ENCODE measurements around the gene RAB40AL.

Gene RAB40AL

DNA sequence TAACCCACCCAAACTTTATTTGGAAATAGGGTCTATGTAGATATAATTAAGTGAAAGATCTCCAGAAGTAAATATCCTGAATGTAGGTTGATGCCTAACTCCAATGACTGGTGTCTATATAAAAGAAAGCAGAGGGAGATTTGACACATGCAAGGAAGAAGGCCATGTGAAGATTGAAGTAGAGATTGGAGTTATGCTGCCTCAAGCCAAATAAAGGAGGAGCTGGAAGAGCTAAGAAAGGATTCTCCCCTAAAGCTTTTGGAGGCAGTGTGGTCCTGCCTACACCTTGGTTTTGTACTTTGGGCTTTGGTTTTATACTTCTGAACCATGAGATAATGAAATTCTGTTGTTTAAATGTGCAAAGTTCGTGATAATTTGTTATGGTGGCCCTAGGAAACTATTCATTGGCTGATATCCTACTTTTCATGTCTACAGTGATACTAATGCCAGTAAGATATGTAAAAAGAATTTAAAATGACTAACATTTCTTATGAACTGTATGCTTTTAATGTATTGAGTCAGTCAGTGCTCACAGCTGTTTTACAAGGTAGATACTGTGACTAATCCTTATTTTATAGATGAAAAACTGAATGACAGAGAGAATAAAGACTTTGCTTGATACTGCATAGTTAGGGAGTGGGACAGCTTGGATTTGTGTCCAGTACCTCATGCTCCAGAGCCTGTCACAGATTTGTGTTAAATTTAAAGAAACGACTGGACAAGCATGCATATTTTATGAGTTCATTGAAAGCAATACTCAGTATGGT, 5.9 kb upstream of the RAB40AL start:
- TF ChIP-seq, protein P1, sequence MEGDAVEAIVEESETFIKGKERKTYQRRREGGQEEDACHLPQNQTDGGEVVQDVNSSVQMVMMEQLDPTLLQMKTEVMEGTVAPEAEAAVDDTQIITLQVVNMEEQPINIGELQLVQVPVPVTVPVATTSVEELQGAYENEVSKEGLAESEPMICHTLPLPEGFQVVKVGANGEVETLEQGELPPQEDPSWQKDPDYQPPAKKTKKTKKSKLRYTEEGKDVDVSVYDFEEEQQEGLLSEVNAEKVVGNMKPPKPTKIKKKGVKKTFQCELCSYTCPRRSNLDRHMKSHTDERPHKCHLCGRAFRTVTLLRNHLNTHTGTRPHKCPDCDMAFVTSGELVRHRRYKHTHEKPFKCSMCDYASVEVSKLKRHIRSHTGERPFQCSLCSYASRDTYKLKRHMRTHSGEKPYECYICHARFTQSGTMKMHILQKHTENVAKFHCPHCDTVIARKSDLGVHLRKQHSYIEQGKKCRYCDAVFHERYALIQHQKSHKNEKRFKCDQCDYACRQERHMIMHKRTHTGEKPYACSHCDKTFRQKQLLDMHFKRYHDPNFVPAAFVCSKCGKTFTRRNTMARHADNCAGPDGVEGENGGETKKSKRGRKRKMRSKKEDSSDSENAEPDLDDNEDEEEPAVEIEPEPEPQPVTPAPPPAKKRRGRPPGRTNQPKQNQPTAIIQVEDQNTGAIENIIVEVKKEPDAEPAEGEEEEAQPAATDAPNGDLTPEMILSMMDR (IDR thresholded peaks at IDR 0.05): no peak
- H3K9me3 ChIP-seq (ENCODE audit: control insufficient read depth, low read length): no peaks in the 10 kb centered on the region

DNA sequence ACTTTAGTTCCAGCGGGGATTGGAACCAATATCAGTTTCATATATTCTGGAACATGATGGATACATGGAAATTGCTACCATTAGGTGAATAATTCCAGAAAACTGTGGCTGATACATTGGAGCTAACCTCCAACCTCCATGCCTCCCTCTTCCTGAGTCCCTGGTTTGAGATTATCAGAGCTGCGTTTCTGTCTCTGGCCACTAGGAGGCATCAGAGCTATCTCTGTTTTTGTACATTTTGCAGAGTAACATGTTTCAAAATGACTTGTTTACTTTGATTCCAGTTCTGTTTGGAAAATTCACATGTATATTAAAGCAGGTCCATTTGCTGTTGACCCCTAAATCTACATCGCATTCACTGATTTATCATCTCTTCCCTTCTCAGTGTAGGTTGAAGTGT, 2.4 kb upstream of the RAB40AL start:
- H3K27ac ChIP-seq: no peak overlapping the region
- TF ChIP-seq, protein P1 (IDR thresholded peaks at IDR 0.05): peak; percentile 46
- H3K4me2 ChIP-seq (ENCODE audit: low read length): no peak overlapping the region
- no peaks in the 10 kb centered on the region for H3K9me3 ChIP-seq (ENCODE audit: control insufficient read depth, low read length)
- H2AFZ ChIP-seq: no peak overlapping the region
- no peaks in the 10 kb centered on the region for H3K27me3 ChIP-seq (ENCODE audit: control insufficient read depth, insufficient read depth, low read length)
- H3K79me2 ChIP-seq: no peaks in the 10 kb centered on the region
- no peaks in the 10 kb centered on the region for H3K4me1 ChIP-seq
- no peak overlapping the region for H3K4me3 ChIP-seq (ENCODE audit: low read depth, low read length)
- no peak overlapping the region for H3K9ac ChIP-seq
- no peaks in the 10 kb centered on the region for H3K36me3 ChIP-seq (ENCODE audit: control insufficient read depth, insufficient read depth, low read length)

More for the DNA sequence above, 5.9 kb upstream of the RAB40AL start:
- Histone ChIP-seq H3K36me3 (ENCODE audit: control insufficient read depth, insufficient read depth, low read length) (no peaks in the 10 kb centered on the region), H3K27me3 (ENCODE audit: control insufficient read depth, insufficient read depth, low read length) (no peaks in the 10 kb centered on the region), H3K9ac (no peak overlapping the region), H3K4me1 (no peaks in the 10 kb centered on the region), H3K79me2 (no peaks in the 10 kb centered on the region), H3K27ac (no peak overlapping the region), H3K4me3 (ENCODE audit: low read depth, low read length) (no peak overlapping the region), H3K4me2 (ENCODE audit: low read length) (no peak overlapping the region), H2AFZ (no peak overlapping the region)

DNA sequence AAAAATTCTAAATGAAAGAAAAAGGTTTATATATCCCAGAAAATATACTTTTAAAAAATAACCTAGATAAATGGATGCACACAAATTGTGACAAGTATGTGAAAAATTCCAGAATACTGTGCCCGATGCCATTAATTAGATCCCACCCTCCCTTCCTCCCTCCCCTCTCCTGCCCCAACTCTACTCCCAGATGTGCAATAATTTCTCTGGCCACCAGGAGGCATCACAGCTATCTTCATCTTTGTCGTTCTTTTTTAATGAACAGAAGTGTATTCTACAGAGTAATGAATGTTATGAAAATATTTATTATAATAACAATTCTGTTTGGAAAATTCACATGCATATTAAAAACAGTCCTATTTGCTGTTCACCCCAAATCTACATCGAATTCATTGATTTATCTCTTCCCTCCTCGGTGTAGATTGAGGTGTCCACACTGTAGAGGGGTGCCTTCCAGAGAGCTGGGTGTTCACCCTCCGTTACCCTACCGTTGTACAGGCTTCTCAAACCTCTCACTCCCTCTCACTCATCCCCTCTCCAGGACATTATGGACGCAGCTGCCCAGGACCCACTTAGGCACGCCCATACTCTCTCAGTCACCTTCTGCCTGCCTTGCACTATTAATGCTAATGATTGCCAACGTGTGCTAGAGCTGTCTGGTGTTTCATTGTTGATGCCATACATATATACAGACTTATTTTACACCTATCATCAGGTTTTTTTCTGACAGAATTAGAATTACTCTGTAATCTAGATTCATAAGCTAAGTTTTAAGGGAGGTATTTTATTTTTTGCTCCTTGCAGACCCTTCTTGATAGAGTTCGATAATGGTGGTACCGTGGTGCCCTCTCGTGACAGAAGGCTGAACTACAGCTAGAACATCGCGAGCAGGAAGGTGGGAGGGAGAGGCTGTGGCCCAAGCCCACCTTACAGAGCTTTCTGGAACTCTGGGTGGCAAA, 14.1 kb downstream of the RAB40AL start:
- Histone ChIP-seq H3K4me3 (ENCODE audit: low read depth, low read length) (no peak overlapping the region), H3K4me2 (ENCODE audit: low read length) (no peak overlapping the region), H2AFZ (peak overlapping the region; percentile 72), H3K27me3 (ENCODE audit: control insufficient read depth, insufficient read depth, low read length) (no peaks in the 10 kb centered on the region), H3K4me1 (no peaks in the 10 kb centered on the region), H3K27ac (no peak overlapping the region), H3K36me3 (ENCODE audit: control insufficient read depth, insufficient read depth, low read length) (no peaks in the 10 kb centered on the region), H3K9ac (no peak overlapping the region), H3K79me2 (no peaks in the 10 kb centered on the region), H3K9me3 (ENCODE audit: control insufficient read depth, low read length) (no peaks in the 10 kb centered on the region)
- TF ChIP-seq, protein P1 (IDR thresholded peaks at IDR 0.05): peak; percentile 61

DNA sequence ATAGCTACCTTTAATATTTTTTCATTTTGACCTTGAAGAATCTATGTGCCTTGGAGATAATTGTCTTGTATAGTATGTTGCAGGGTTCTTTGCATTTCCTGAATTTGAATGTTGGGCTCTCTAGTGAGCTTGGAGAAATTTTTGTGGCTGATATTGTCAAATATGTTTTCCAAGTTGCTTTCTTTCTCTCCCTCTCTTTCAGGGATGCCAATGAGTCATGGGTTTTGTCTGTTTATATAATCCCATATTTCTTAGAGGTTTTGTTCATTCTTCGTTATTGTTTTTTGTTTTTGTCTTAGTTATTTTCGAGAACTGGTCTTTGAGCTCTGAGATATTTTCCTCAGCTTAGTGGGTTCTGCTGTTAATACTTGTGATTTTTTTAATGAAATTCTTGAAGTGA, 20.7 kb downstream of the RAB40AL start:
- Histone ChIP-seq H3K79me2 (no peaks in the 10 kb centered on the region), H3K9me3 (ENCODE audit: control insufficient read depth, low read length) (no peaks in the 10 kb centered on the region), H3K4me3 (ENCODE audit: low read depth, low read length) (no peak overlapping the region), H3K36me3 (ENCODE audit: control insufficient read depth, insufficient read depth, low read length) (no peaks in the 10 kb centered on the region), H3K4me1 (peaks cover 5% of the 10 kb centered on the region), H3K27ac (no peak overlapping the region), H2AFZ (no peak overlapping the region), H3K4me2 (ENCODE audit: low read length) (no peak overlapping the region), H3K27me3 (ENCODE audit: control insufficient read depth, insufficient read depth, low read length) (no peaks in the 10 kb centered on the region), H3K9ac (no peak overlapping the region)
- TF ChIP-seq, protein P1 (IDR thresholded peaks at IDR 0.05): no peak
